DMS153 treated with DMSO at 0.1 percent for 48 hours (cell line): ENCODE measurements around the gene BTAF1.
"Not testable (repeated sequence)": the region's sequence is repeated elsewhere in the genome, so short reads cannot be mapped to it uniquely, and the experiment has no call there.

Experiments
- DNase-seq: peaks from one replicate; lab custom pipeline; 2025; ENCODE audit not compliant: unreplicated experiment; lab: John Stamatoyannopoulos, UW

BTAF1 gene

GRCh38 chr10:91923371-91924211, at the start of gene BTAF1:
TSS of gene BTAF1 (plus strand) at chr10:91923770. CDS start at chr10:91924077, 307 bp downstream.
- DNase-seq: peak; percentile 77

DNA sequence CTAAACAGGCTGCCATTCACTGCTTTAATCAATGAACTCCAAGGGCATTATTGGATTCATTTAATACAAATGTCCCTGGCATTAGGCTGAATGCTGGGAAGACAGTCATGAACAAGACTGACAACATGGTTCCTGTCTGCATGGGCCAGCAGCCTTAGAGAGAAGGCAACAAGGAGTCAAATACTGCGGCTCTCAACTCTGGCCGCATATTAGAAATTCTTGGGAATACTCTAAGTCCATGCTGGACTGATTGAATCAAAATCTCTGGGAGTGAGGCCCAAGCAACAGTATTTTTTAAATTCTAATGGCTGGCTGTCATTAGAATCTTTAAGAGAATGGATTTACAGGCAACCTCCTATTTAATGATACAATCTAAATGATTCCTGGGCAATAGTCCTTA, 48.4 kb upstream of the BTAF1 start:
- no peak for DNase-seq

- DNase-seq: no peak
Observed at GRCh38 chr10:91875779-91876178, 47.8 kb upstream of the BTAF1 start.

- DNase-seq: no peak
Observed at GRCh38 chr10:91879515-91880170, 43.9 kb upstream of the BTAF1 start.

DNA sequence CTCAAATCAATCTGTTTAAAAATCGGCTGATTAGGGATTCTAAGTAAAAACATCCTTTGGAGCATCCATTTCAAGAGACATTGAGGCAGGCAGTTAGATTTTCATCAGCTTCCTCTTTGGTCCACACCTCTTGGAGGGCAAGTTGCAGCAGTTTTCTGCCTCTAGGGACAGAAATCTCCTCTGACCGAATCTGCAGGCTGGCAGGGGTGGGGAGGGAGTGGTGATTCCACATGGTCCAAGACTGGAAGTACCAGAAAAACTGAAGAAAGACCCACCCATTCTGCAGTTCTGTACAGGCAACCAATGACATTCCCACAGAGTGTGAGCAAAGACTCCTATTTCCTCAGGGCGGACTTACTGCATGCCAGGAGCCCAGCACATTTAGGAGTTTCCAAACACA, 43.3 kb upstream of the BTAF1 start:
- DNase-seq: no peak

DNA sequence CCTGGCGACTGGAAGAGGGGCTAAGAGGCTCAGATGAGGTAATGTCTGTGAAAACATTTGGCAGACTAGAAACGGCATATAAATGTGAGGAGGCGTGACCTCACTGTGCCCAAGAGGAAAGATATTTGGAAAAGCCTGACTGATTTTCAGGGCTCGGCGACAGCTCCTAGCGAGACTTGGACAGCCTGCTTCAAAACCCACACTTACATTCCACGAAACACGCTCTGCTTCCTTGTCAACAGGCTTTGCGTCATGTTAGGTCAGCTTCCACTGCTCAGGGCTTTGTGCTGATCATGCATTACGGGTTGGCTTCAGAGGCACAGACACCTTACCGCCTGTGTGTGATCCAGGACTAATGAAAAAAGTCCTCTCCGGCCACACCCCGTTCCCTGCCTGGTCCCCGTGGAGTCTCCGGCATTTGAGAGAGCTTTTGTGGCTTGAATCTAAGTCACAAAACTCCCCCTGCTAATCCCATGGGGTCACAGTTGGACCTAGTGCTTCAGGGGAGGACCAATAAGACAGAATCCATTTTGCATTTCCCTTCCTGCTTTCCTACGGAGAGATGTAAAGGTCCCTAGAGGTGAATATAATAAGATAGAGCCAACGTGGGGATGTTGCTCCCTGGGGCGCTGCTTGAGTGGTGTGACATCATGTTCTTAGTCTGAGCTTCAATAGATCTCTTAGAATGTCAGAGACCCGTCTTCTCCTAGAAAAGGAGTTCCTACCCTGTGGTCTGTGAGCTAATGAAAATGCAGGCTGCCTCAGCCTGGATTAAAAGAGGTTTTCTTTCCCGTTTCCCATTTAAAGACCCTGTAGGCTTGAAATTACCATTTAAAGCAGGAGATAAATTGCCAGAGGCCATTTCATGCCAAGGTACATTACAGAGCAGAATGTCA, 39.8 kb upstream of the BTAF1 start:
- peak; percentile 45 for DNase-seq

- no peak for DNase-seq
Observed at GRCh38 chr10:91884536-91884935, 39.0 kb upstream of the BTAF1 start.

- no peak for DNase-seq
Observed at GRCh38 chr10:91885362-91886079, 38.0 kb upstream of the BTAF1 start.

DNA sequence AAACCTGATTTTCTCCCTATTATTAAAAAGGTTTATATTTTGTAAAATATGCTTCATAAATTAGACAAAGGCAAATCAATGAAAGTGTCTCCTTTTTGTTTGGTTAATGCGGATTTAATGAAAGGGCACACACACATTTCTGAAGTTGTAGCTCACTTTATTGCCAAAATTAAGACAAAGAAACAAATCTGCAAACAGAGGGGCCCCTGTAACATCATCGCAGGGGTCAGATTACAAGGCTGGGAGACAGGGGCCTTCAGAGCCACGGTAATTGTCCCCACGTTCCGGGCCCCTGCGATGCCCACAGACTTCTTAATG, 36.7 kb upstream of the BTAF1 start:
- no peak for DNase-seq

DNA sequence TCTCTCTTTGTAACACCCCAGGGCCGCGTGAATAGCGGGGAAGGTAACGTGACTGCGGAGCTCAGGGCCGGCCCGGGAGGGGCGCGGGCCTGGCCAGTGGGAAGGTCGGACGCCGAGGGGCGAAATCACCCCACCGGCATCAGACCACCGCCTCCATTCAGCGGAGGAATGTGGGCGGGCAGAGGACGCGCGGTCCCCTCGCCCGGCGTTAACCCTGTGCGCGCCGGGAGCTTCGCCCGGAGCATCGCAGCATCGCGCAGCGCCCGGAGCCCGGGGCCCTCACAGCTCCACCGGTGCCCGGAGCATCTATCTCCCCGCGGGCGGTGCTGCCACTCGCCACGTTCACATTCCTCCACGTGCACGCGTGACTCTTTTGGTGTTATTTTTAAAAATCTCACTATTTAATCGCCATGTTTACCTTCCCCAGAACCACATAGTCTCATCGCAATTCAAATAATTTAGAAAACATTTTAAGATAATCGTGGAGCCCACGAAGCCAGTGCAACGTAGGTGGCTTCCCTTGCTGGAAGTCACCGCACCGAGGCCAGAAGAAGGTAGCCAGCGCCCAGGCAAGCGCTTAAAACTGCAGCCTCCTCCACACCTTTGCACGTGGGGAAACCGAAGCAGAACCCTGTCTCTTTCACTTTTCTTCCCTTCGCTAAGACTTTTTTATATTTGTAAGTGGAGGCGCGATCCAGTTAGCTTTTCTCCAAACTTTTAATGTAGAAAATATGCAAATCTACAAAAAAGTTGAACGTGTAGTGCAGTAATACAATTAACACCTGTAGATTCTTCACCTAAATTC, 36.1 kb upstream of the BTAF1 start:
- no peak for DNase-seq

- no peak for DNase-seq
Observed at GRCh38 chr10:91891125-91892001, 32.2 kb upstream of the BTAF1 start.

DNA sequence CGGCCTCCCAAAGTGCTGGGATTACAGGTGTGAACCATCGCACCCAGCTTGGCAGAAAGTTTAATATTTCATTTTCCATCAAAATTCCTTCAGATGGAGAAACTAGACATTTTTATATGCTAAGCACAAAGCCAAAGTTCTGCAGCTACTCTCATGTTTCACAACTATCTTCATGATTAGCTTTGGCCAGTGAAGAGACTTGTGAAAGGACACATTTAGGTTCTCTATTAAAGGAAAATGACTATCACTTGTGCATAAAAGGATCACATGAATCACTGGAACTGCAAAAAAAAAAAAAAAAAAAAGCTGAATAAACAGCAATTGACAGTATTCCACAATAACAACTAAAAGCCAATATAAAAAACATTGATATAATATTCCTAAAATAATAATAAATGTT, 30.5 kb upstream of the BTAF1 start:
- DNase-seq: no peak

DNA sequence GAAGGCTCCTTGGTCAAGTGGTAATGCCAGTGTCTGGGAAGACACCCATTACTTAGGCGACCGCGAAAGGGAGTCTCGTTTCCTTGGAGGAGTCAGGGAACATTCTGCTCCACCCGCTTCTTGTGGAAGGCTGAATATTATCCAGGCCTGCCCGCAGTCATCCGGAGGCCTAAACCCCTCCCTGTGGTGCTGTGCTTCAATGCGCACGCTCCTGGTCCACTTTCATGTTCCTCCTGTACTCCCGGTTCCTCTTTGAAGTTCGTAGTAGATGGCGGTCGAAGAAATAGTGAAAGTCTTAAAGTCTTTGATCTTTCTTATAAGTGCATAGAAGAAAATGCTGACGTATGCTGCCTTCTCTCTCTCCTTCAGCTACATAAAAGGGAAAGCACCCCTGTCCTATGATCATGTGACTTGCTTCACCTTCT, 29.3 kb upstream of the BTAF1 start:
- not testable (repeated sequence) for DNase-seq

DNA sequence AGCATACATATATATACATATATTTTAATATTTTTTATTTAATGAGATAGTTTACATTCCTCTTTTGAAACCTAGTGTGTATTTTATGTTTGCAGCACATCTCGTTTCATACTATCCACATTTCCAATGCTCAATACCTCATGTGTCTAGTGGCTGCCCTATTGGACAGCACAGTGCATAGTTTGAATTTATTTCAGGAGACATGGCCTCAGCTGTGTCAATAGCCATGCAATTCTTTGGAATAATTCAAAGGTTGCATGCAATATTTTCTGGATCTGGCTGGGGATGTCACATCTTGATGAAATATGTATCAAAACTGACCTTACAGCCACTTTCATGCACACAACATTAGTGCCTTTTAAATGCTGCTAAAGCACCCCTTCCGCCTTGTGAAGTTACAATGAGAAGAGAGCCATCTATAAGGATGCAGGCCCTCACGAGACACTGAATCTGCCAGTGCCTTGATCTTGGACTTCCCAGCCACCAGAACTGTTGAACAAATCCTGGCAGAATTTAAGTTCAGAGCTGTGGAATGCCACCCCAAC, 27.3 kb upstream of the BTAF1 start:
- no peak for DNase-seq

DNA sequence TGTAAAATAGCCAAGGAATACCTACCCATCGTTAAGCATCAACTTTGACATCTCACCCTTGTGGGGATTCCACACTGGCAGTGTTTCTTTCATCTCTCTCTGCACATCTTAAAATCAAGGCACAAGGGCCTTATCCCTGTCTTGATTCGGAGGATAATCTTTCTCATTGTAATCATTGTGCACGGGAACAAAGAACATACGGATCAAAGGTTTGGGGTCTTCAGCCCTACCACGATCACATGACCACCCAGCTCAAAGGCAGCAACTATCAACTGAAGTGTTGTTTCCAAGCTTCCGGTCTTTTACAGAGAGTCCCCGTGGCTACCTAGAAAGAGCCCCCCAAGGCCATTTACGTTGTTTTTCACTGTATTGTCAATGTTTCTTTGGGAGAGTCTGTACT, 26.1 kb upstream of the BTAF1 start:
- DNase-seq: no peak

DNA sequence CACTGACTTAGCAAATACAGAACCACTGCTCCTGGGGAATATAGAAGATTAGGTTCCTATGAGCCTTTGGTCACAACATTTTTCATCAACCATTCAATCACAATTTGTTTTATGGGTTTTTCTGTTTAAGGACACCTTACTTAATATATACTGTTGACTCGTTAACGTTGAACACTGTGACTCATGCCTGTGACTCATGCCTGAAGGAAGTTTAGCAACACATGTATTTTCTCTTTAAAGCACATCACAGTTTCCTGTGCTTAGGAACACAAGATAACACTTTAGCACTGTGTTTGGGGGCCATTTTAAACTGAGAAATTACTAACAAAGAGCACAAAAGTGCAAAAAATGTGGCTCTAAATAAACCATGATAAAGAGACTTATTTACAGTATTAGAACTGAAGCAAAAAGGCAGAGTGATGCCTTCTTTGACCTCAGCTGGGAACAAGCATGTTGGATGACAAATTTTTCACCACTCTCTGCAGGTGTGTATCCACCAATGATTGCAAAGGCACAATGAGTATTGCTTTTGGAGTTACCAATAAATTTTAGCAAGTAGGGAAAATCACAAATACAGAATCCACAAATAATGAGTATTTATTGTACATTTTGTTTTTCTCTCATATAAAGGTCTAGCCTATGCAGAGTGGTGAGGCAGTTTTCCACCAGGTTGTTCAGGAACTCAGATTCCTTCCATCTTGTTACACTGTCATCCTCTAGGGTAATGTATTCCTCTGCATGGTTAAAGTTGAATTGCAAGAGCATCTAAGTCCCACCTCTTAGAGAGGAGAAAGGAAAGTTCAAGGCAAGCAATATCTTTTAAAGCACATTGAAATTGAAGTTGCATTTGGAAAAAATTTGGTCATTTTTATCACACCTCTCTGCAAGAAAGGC, 21.5 kb upstream of the BTAF1 start:
- DNase-seq: no peak

GRCh38 chr10:91907033-91907594, 16.5 kb upstream of the BTAF1 start:
- DNase-seq: no peak

GRCh38 chr10:91907914-91908336, 15.6 kb upstream of the BTAF1 start:
- DNase-seq: no peak
